ENCODE measurements around the gene TLCD4. TPM values are rescaled to one million over a fixed set of nuclear protein-coding genes. Genes with fewer than 3 reads are reported as not detected.

TLCD4 gene
- total RNA-seq, 4 donors from 2014 or later, result 0.53 to 3.6 (median 1.9) TPM

DNA sequence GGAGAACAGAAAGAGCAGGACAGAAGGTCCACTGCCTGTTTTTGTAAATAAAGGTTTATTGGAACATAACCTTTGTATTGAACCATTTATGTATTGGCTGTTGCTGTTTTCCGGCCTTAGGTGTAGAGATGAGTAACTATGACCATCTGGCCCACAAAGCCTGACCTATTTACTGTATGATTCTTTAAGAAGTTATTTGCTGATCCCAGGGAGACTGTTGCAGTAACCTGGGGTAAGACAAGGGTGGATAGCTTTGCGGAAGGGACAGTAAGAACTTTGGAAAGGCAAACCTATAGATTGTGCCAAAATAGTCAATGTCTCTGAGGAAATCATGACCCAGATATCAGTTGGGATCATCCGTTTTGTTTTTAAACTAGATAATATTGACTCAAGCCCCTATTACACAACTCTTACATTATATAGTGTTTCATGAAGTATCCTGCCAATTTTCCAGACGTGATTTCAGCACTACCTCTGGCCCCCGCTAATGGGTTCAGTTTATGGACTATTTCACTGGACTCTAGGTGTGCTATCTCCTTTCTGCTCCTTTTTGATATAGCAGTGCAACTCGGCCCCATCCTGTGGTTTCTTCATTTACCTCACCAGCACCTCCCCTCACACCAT, 20.8 kb upstream of the TLCD4 start:
- intact Hi-C loops (cut with DNase I), result no loop called here
- Histone ChIP-seq H3K27ac (peak overlapping the region in 1 of 4 donors; percentile 21), H3K27me3 (peaks cover 0 to 7% (median 0%) of the 10 kb centered on the region in 4 donors), H3K9me3 (no peaks in the 10 kb centered on the region), H3K4me1 (no peaks in the 10 kb centered on the region), H3K4me3 (no peak overlapping the region), H3K36me3 (no peaks in the 10 kb centered on the region)
- 79 to 81% methylated on average over 6 of the region's 6 CpGs for WGBS, 2 donors
- TF ChIP-seq, protein P1, sequence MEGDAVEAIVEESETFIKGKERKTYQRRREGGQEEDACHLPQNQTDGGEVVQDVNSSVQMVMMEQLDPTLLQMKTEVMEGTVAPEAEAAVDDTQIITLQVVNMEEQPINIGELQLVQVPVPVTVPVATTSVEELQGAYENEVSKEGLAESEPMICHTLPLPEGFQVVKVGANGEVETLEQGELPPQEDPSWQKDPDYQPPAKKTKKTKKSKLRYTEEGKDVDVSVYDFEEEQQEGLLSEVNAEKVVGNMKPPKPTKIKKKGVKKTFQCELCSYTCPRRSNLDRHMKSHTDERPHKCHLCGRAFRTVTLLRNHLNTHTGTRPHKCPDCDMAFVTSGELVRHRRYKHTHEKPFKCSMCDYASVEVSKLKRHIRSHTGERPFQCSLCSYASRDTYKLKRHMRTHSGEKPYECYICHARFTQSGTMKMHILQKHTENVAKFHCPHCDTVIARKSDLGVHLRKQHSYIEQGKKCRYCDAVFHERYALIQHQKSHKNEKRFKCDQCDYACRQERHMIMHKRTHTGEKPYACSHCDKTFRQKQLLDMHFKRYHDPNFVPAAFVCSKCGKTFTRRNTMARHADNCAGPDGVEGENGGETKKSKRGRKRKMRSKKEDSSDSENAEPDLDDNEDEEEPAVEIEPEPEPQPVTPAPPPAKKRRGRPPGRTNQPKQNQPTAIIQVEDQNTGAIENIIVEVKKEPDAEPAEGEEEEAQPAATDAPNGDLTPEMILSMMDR (IDR thresholded peaks at IDR 0.05), result no peak
- TF ChIP-seq POLR2A (IDR thresholded peaks at IDR 0.05), result no peak
- no peak for DNase-seq

GRCh38 chr1:95097426-95097825, 19.7 kb upstream of the TLCD4 start:
- intact Hi-C loops (cut with DNase I), result no loop called here
- TF ChIP-seq, protein P1 (IDR thresholded peaks at IDR 0.05), result no peak
- TF ChIP-seq POLR2A (IDR thresholded peaks at IDR 0.05), result no peak
- no peak for DNase-seq
- Histone ChIP-seq H3K36me3 (no peaks in the 10 kb centered on the region), H3K27me3 (peaks cover 0 to 14% (median 0%) of the 10 kb centered on the region in 4 donors), H3K4me1 (no peaks in the 10 kb centered on the region), H3K9me3 (no peaks in the 10 kb centered on the region), H3K27ac (no peak overlapping the region), H3K4me3 (no peak overlapping the region)
- WGBS, 2 donors, result 79 to 95% methylated on average over 4 of the region's 4 CpGs

- TF ChIP-seq, protein P1 (IDR thresholded peaks at IDR 0.05), result no peak
- no peak for TF ChIP-seq POLR2A (IDR thresholded peaks at IDR 0.05)
These were observed 19.0 kb upstream of the TLCD4 start for GRCh38 chr1:95098196-95098595.

GRCh38 chr1:95108792-95109191, 8.4 kb upstream of the TLCD4 start:
- intact Hi-C loops (cut with DNase I), result no loop called here
- Histone ChIP-seq H3K36me3 (no peaks in the 10 kb centered on the region), H3K27ac (no peak overlapping the region), H3K9me3 (no peaks in the 10 kb centered on the region), H3K27me3 (peaks cover 0 to 22% (median 0%) of the 10 kb centered on the region in 4 donors), H3K4me1 (no peaks in the 10 kb centered on the region), H3K4me3 (no peak overlapping the region)
- DNase-seq, result no peak
- TF ChIP-seq POLR2A (IDR thresholded peaks at IDR 0.05), result no peak
- TF ChIP-seq, protein P1 (IDR thresholded peaks at IDR 0.05), result no peak
- WGBS, 2 donors, result 100% methylated on average over 2 of the region's 2 CpGs

More at GRCh38 chr1:95098196-95098595, 19.0 kb upstream of the TLCD4 start:
- DNase-seq, result no peak
- Histone ChIP-seq H3K27me3 (peaks cover 0 to 22% (median 0%) of the 10 kb centered on the region in 4 donors), H3K4me1 (no peaks in the 10 kb centered on the region), H3K9me3 (no peaks in the 10 kb centered on the region), H3K4me3 (no peak overlapping the region), H3K27ac (no peak overlapping the region), H3K36me3 (no peaks in the 10 kb centered on the region)
- WGBS, 2 donors, result 32 to 43% methylated on average over 4 of the region's 4 CpGs
- intact Hi-C loops (cut with DNase I), result no loop called here

- Histone ChIP-seq H3K27ac (no peak overlapping the region), H3K4me3 (no peak overlapping the region), H3K36me3 (no peaks in the 10 kb centered on the region), H3K4me1 (no peaks in the 10 kb centered on the region), H3K9me3 (no peaks in the 10 kb centered on the region), H3K27me3 (peaks cover 0 to 23% (median 0%) of the 10 kb centered on the region in 4 donors)
- intact Hi-C loops (cut with DNase I), result no loop called here
- TF ChIP-seq, protein P1 (IDR thresholded peaks at IDR 0.05), result no peak
- TF ChIP-seq POLR2A (IDR thresholded peaks at IDR 0.05), result no peak
- DNase-seq, result no peak
- 65 to 75% methylated on average over 1 of the region's 1 CpG for WGBS, 2 donors
These were observed 6.1 kb upstream of the TLCD4 start for GRCh38 chr1:95111014-95111413.

Data from esophagus squamous epithelium (tissue), 5 donors.